ENCODE measurements around the gene WAC. TPM values are rescaled to one million over a fixed set of nuclear protein-coding genes. Genes with fewer than 3 reads are reported as not detected.
"Not testable (repeated sequence)": the region's sequence is repeated elsewhere in the genome, so short reads cannot be mapped to it uniquely, and the experiment has no call there.

Gene WAC
- total and polyA plus RNA-seq, 10 of the 15 experiments (the other 5 are each of a cell fraction or from before 2014, with no cell fraction given): 26.5 to 131 (median 69.4) TPM

- H2AFZ ChIP-seq (ENCODE audit: control insufficient read depth, low read depth, low read length); DNase-seq (ENCODE audit: low read depth, low spot score); H3K4me1 ChIP-seq (ENCODE audit: control insufficient read depth, insufficient read depth, low read length); H3K79me2 ChIP-seq (ENCODE audit: control insufficient read depth, insufficient read depth, low read length); intact Hi-C loops (cut with micrococcal nuclease; ENCODE audit: unreplicated experiment); H4K20me1 ChIP-seq (ENCODE audit: control insufficient read depth, insufficient read depth); in situ Hi-C loops (cut with MboI); RAD21 ChIA-PET (ENCODE audit: unreplicated experiment); BruUV-seq (replicated peaks); H3K4me3 ChIP-seq; H3K9me3 ChIP-seq (replicated peaks; ENCODE audit: control insufficient read depth, insufficient read depth, low read length); H3K27me3 ChIP-seq (replicated peaks in 1 of 2; ENCODE audit: control insufficient read depth in 2 of 2, insufficient read depth in 2 of 2, low read length in 1 of 2); H3K36me3 ChIP-seq (ENCODE audit: control insufficient read depth in 2 of 2, insufficient read depth in 2 of 2, low read length in 1 of 2); ATAC-seq; FAIRE-seq; H3K27ac ChIP-seq (ENCODE audit: control insufficient read depth, insufficient read depth); H3K4me2 ChIP-seq (ENCODE audit: control insufficient read depth, insufficient read depth); SMC1A ChIA-PET (ENCODE audit: uncharacterized antibody, unreplicated experiment); CTCF ChIA-PET; H3K9ac ChIP-seq (ENCODE audit: control insufficient read depth, insufficient read depth, low read length): not testable (repeated sequence)
- POLR2A ChIA-PET: interaction anchor here (0.6 kb wide), 1 partner anchor 425 kb away, joined by 4 read pairs; no protein-coding TSS in a partner anchor
- WGBS (ENCODE audit: insufficient coverage, insufficient replicate concordance, low lambda C conversion rate, missing lambda C conversion rate): 47% methylated on average over 2 of the region's 2 CpGs
Measured at GRCh38 chr10:28490256-28490865, 42.6 kb upstream of the WAC start.

- H3K79me2 ChIP-seq (ENCODE audit: control insufficient read depth, insufficient read depth, low read length): no peaks in the 10 kb centered on the region
- in situ Hi-C loops (cut with MboI): no loop called here
- intact Hi-C loops (cut with micrococcal nuclease; ENCODE audit: unreplicated experiment): no loop called here
- no peaks in the 10 kb centered on the region for H3K36me3 ChIP-seq (ENCODE audit: control insufficient read depth in 2 of 2, insufficient read depth in 2 of 2, low read length in 1 of 2)
- no peaks in the 10 kb centered on the region for H3K4me1 ChIP-seq (ENCODE audit: control insufficient read depth, insufficient read depth, low read length)
- no peak overlapping the region for H3K27ac ChIP-seq (ENCODE audit: control insufficient read depth, insufficient read depth)
- no peak overlapping the region for H3K4me3 ChIP-seq
- no peak overlapping the region for H2AFZ ChIP-seq (ENCODE audit: control insufficient read depth, low read depth, low read length)
- no peak overlapping the region for H3K9ac ChIP-seq (ENCODE audit: control insufficient read depth, insufficient read depth, low read length)
- ChIA-PET CTCF (no interaction called here), SMC1A (ENCODE audit: uncharacterized antibody, unreplicated experiment) (interaction anchor here (1.0 to 1.3 kb wide), 2 partner anchors 18 to 83 kb away, joined by 3 read pairs; no protein-coding TSS in a partner anchor), RAD21 (ENCODE audit: unreplicated experiment) (no interaction called here), POLR2A (interaction anchor here (0.6 kb wide), 1 partner anchor 138 kb away, joined by 3 read pairs; no protein-coding TSS in a partner anchor)
- WGBS (ENCODE audit: insufficient coverage, insufficient replicate concordance, low lambda C conversion rate, missing lambda C conversion rate): 27% methylated on average over 12 of the region's 12 CpGs
- BruUV-seq (replicated peaks): no TSS peak
- H4K20me1 ChIP-seq (ENCODE audit: control insufficient read depth, insufficient read depth): no peaks in the 10 kb centered on the region
- H3K9me3 ChIP-seq (replicated peaks; ENCODE audit: control insufficient read depth, insufficient read depth, low read length): no peaks in the 10 kb centered on the region
- DNase-seq (ENCODE audit: low read depth, low spot score): no peak
- no peaks in the 10 kb centered on the region for H3K27me3 ChIP-seq (replicated peaks in 1 of 2; ENCODE audit: control insufficient read depth in 2 of 2, insufficient read depth in 2 of 2, low read length in 1 of 2)
- ATAC-seq: no peak
- no peak overlapping the region for H3K4me2 ChIP-seq (ENCODE audit: control insufficient read depth, insufficient read depth)
- FAIRE-seq: no peak
- TF ChIP-seq SPI1 (IDR thresholded peaks at IDR 0.05; ENCODE audit: borderline replicate concordance, insufficient read depth, low read depth, low read length): no peak
- TF ChIP-seq ZBTB4 (CRISPR knock-in tag; IDR thresholded peaks at IDR 0.05): no peak
- no peak for TF ChIP-seq PKNOX1 (IDR thresholded peaks at IDR 0.05)
- no peak for TF ChIP-seq SRF (IDR thresholded peaks at IDR 0.05; ENCODE audit: low read depth in 2 of 2, low read length in 2 of 2)
- TF ChIP-seq MEF2B (IDR thresholded peaks at IDR 0.05; ENCODE audit: partially characterized antibody, poor library complexity, severe bottlenecking): no peak
- no peak for TF ChIP-seq MEF2A (IDR thresholded peaks at IDR 0.05; ENCODE audit: insufficient read depth, low read depth, low read length)
- no peak for TF ChIP-seq IKZF1 (conservative IDR thresholded peaks at IDR 0.05)
- TF ChIP-seq CREB1 (IDR thresholded peaks at IDR 0.05; ENCODE audit: low read depth): no peak
- no peak for TF ChIP-seq NR2C1 (IDR thresholded peaks at IDR 0.05)
Measured at GRCh38 chr10:28492116-28492920, 40.6 kb upstream of the WAC start.
